Activated CD8-positive, alpha-beta memory T cell treated with anti-CD3 and anti-CD28 coated beads, Interleukin-2, amount 50 U/mL, for 1 hour (primary cell): ENCODE results near the gene PTPN3.

Experiments
- DNase-seq: peaks from one replicate; pipeline ENCODE4 v3.0.0-alpha.2; 2020; ENCODE audit errors: extremely low read depth

The PTPN3 gene

DNA sequence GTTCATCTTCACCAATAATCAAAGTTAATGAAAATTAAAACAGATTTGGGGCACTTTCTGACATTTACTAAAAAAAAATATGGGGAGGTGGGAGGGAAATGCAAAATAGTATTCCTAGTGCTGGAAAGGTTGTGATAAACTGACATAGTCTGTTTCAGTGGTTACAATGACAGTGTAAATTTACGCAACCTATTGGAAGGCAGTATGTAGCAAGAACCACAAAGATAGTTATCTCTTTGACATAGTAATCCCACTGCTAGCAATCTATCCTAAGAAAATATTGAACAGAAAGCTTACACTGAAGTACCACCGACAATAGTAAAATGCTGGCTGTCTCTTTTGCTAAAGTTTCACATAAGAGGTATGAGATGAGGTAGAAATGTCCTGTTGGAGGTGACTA, 162.2 kb downstream of the PTPN3 start:
- no peak for DNase-seq

DNA sequence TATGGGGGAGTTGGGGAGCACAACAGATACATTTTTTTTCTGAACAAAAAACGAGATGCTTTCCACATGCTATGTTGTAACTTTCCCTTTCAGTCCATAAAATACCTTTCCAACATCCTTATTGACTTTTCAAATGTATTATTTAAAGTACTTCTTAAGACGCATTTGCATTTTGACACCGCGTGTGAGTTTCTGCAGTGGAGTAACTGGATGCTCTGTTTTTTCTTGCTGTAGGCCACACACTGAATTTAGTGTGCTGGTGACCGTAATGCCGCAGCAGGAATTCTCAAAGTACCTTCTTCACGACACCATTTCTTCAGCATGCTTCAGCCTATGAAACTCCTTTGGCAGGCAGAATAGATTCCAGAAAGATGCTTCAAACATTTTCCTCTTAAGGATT, 163.0 kb downstream of the PTPN3 start:
- no peak for DNase-seq

DNA sequence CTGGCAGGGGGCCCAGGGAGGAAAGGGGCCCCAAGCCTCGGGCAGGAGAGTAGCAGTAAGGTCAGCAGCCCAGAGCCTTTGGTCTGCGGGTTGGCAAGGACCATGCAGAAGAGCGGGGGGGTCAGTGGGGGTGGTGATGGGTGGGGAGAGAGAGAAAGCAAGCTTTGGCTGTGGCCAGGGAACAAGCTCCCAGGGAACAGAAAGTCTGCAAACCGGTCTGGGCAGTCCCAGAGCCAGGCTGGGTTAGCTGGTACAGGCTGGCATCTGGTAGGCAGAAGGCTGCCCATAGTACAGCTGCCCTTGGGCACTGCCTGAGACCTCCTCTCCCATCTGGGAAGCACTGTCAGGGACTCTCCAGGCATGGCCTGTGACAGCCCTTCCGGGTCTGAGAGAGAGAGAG, 166.8 kb downstream of the PTPN3 start:
- DNase-seq: no peak

DNA sequence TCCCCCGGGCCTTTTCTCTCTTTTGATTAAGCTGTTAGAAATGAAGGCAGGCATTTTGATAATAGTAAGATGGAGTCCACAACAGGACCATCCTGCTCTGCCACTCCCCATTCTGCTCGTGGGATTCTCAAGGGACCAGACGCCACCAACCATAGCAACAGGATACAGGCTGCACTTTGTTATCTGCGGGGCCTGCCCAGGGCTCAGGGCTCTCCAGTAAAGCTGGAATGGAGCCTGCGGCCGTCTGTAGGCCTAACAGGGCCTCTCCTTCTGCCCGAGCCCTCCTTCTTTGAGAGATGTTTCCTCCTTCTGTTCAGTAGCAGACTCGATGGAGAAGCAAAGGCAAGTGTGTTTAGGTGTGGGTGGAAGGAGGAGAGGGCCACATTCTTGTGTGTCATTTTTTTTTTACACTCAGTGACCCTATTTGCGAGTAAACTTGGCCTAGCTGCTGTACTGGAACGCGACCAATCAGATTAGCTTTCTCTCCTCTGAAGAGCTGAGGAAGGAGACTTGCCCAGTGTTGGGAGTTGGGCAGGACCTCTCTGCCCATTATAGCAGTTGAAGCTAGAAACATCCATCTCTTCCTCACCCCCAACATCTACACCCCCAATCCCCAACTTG, 168.4 kb downstream of the PTPN3 start:
- no peak for DNase-seq

DNA sequence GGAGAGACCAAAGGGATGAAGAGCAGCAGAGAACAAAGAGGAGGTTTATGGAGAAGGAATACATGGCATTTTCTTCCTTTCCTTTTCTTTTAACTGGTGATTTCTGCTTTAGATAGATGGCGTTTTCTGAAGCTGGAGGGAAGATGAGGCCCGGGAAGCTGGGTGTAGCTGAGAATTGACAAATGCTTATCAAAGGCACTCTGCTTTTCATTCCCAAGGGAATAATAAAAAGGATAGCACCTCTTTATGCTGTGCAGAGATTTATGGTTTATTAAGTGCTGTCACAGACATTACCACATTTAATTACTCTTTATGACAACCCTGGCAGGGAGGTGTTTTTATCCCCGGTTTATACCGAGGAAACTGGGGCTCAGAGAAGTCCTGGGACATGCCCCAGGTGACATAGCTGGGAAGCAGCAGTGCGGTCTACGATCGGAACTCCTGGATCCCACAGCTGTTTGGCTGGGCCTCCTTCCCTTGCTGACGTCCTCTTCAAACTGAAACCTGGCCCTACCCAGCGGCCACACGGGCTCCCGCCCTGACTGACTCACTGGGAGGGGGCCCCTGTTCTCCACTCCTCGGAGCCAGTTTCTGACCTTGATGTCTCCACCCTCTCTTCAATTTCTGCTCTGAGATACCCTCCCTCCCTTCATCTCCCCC, 169.0 kb downstream of the PTPN3 start:
- DNase-seq: no peak
